Measurements from ENCODE around the gene OR2L8. TPM values are rescaled to one million over a fixed set of nuclear protein-coding genes. Genes with fewer than 3 reads are reported as not detected.

The OR2L8 gene
- total RNA-seq (2022), result not detected in 2 replicates
- not detected for Bru-seq, nascent RNA
- BruChase-seq, experiment 1, labeled RNA remaining after a 2-hour chase, result not detected
- not detected for BruChase-seq, experiment 2, labeled RNA remaining after a 6-hour chase
- long read RNA-seq, result 0 reads

GRCh38 chr1:247948558-247948957 is at the start of gene OR2L8:
Gene OR2L8, plus strand, starts transcription at chr1:247948858. Its CDS starts 0 bp downstream, at chr1:247948858.
- no TSS peak for BruUV-seq (replicated peaks)
- H3K4me1 Mint-ChIP-seq (ENCODE audit: low read depth, unreplicated experiment), result no peaks in the 10 kb centered on the region
- Histone ChIP-seq H3K9me3 (no peaks in the 10 kb centered on the region; the same call in 1 of the 2 replicates), H3K4me1 (no peaks in the 10 kb centered on the region), H3K36me3 (ENCODE audit: control insufficient read depth, insufficient read depth, low read length) (no peaks in the 10 kb centered on the region), H3K27me3 (replicated peaks; ENCODE audit: control insufficient read depth, insufficient read depth, low read length) (no peaks in the 10 kb centered on the region), H3K4me3 (ENCODE audit: low read depth, low read length) (no peak within 1 kb of the TSS)
- no peak within 1 kb of the TSS for H3K27ac Mint-ChIP-seq (ENCODE audit: unreplicated experiment)
- ChIA-PET POLR2A (no interaction called here), CTCF (no interaction called here)
- TF ChIP-seq CTCF (IDR thresholded peaks at IDR 0.05; ENCODE audit: insufficient read depth in 1 of 2, low read depth in 1 of 2, low read length in 1 of 2, severe bottlenecking in 1 of 2, unreplicated experiment in 1 of 2), result no peak
- no peaks in the 10 kb centered on the region for H3K36me3 Mint-ChIP-seq (ENCODE audit: insufficient read depth, unreplicated experiment)
- no peaks in the 10 kb centered on the region for H3K27me3 Mint-ChIP-seq (ENCODE audit: insufficient read depth, unreplicated experiment)
- DNase-seq, result no peak
- no peak within 1 kb of the TSS for H3K4me3 Mint-ChIP-seq (ENCODE audit: unreplicated experiment)
- H3K9me3 Mint-ChIP-seq (ENCODE audit: unreplicated experiment), result peaks cover 16% of the 10 kb centered on the region
- intact Hi-C loops (cut with micrococcal nuclease; ENCODE audit: unreplicated experiment), result no loop called here

GRCh38 chr1:247904122-247904521 is 44.5 kb upstream of the OR2L8 start:
- Histone ChIP-seq H3K4me1 (no peaks in the 10 kb centered on the region), H3K4me3 (ENCODE audit: low read depth, low read length) (no peak overlapping the region), H3K36me3 (ENCODE audit: control insufficient read depth, insufficient read depth, low read length) (no peaks in the 10 kb centered on the region), H3K9me3 (no peaks in the 10 kb centered on the region), H3K27me3 (replicated peaks; ENCODE audit: control insufficient read depth, insufficient read depth, low read length) (no peaks in the 10 kb centered on the region)
- Mint-ChIP-seq H3K27ac (ENCODE audit: unreplicated experiment) (no peak overlapping the region), H3K36me3 (ENCODE audit: insufficient read depth, unreplicated experiment) (no peaks in the 10 kb centered on the region), H3K27me3 (ENCODE audit: insufficient read depth, unreplicated experiment) (no peaks in the 10 kb centered on the region), H3K4me1 (ENCODE audit: low read depth, unreplicated experiment) (no peaks in the 10 kb centered on the region), H3K4me3 (ENCODE audit: unreplicated experiment) (no peak overlapping the region), H3K9me3 (ENCODE audit: unreplicated experiment) (peaks cover 25% of the 10 kb centered on the region)
- POLR2A ChIA-PET, result no interaction called here
- CTCF ChIA-PET, result no interaction called here
- intact Hi-C loops (cut with micrococcal nuclease; ENCODE audit: unreplicated experiment), result no loop called here
- no peak for TF ChIP-seq CTCF (IDR thresholded peaks at IDR 0.05; ENCODE audit: insufficient read depth in 1 of 2, low read depth in 1 of 2, low read length in 1 of 2, severe bottlenecking in 1 of 2, unreplicated experiment in 1 of 2)
- no peak for DNase-seq
- no TSS peak for BruUV-seq (replicated peaks)

- no peak for DNase-seq
- CTCF ChIA-PET, result no interaction called here
- no peaks in the 10 kb centered on the region for H3K4me1 ChIP-seq
- peaks cover 25% of the 10 kb centered on the region for H3K9me3 Mint-ChIP-seq (ENCODE audit: unreplicated experiment)
- no peaks in the 10 kb centered on the region for H3K4me1 Mint-ChIP-seq (ENCODE audit: low read depth, unreplicated experiment)
- POLR2A ChIA-PET, result no interaction called here
- H3K36me3 ChIP-seq (ENCODE audit: control insufficient read depth, insufficient read depth, low read length), result no peaks in the 10 kb centered on the region
- H3K4me3 Mint-ChIP-seq (ENCODE audit: unreplicated experiment), result no peak overlapping the region
- no peaks in the 10 kb centered on the region for H3K27me3 ChIP-seq (replicated peaks; ENCODE audit: control insufficient read depth, insufficient read depth, low read length)
- no peaks in the 10 kb centered on the region for H3K27me3 Mint-ChIP-seq (ENCODE audit: insufficient read depth, unreplicated experiment)
- no peaks in the 10 kb centered on the region for H3K36me3 Mint-ChIP-seq (ENCODE audit: insufficient read depth, unreplicated experiment)
- no peaks in the 10 kb centered on the region for H3K9me3 ChIP-seq
- intact Hi-C loops (cut with micrococcal nuclease; ENCODE audit: unreplicated experiment), result no loop called here
- H3K4me3 ChIP-seq (ENCODE audit: low read depth, low read length), result no peak overlapping the region
- no peak overlapping the region for H3K27ac Mint-ChIP-seq (ENCODE audit: unreplicated experiment)
- no TSS peak for BruUV-seq (replicated peaks)
- TF ChIP-seq CTCF (IDR thresholded peaks at IDR 0.05; ENCODE audit: insufficient read depth in 1 of 2, low read depth in 1 of 2, low read length in 1 of 2, severe bottlenecking in 1 of 2, unreplicated experiment in 1 of 2), result no peak
These were observed 43.5 kb upstream of the OR2L8 start for GRCh38 chr1:247905181-247905580.

All from Caco-2 (cell line).